ENCODE results near the gene KIFC1. TPM values are rescaled to one million over a fixed set of nuclear protein-coding genes. Genes with fewer than 3 reads are reported as not detected.

The KIFC1 gene
- total and polyA plus RNA-seq, 9 of the 15 experiments (the other 6 are each of a cell fraction or from before 2014, with no cell fraction given): 1.3 to 95.2 (median 76.9) TPM

- TF ChIP-seq BRD9 (IDR thresholded peaks at IDR 0.05; ENCODE audit: low read depth, partially characterized antibody) (no peak), ZNF134 (CRISPR knock-in tag; conservative IDR thresholded peaks at IDR 0.05) (no peak), KDM5B (IDR thresholded peaks at IDR 0.05; ENCODE audit: insufficient replicate concordance, low read depth, low read length) (peak; percentile 61), ZNF511 (CRISPR knock-in tag; IDR thresholded peaks at IDR 0.05) (0 out of 2 replicates have a peak, but pooled peaks have one; percentile 23), ZBTB9 (CRISPR knock-in tag; IDR thresholded peaks at IDR 0.05) (no peak), POLR3G (IDR thresholded peaks at IDR 0.05; ENCODE audit: extremely low read depth, insufficient read length, insufficient replicate concordance) (no peak), NELFE (IDR thresholded peaks at IDR 0.05; ENCODE audit: insufficient read depth, insufficient read length) (no peak), PHF20 (IDR thresholded peaks at IDR 0.05; ENCODE audit: partially characterized antibody) (no peak), ETS2 (tag; IDR thresholded peaks at IDR 0.05; ENCODE audit: borderline replicate concordance, poor library complexity, severe bottlenecking) (no peak), PCBP2 (IDR thresholded peaks at IDR 0.05; ENCODE audit: low read depth, low read length, poor library complexity, severe bottlenecking) (peak; percentile 8), ZBTB43 (CRISPR knock-in tag; IDR thresholded peaks at IDR 0.05) (no peak), PBX2 (CRISPR knock-in tag; IDR thresholded peaks at IDR 0.05; ENCODE audit: low read depth) (no peak), PBX2 (tag; conservative IDR thresholded peaks at IDR 0.05; ENCODE audit: low read depth) (no peak), HDAC6 (IDR thresholded peaks at IDR 0.05; ENCODE audit: low read depth, low read length) (no peak), COPS2 (conservative IDR thresholded peaks at IDR 0.05) (no peak), ZC3H4 (CRISPR knock-in tag; IDR thresholded peaks at IDR 0.05; ENCODE audit: borderline replicate concordance) (peak; percentile 35; the same call in 1 of the 2 replicates), MCM5 (IDR thresholded peaks at IDR 0.05; ENCODE audit: low read depth) (no peak), SAP30 (IDR thresholded peaks at IDR 0.05; ENCODE audit: borderline replicate concordance, insufficient read depth, low read depth, low read length, poor library complexity, severe bottlenecking) (peak; percentile 72)
These were observed 19.3 kb downstream of the KIFC1 start, which contains the start of gene PHF1 (continued) for GRCh38 chr6:33410711-33411631.
